Gastrocnemius medialis (tissue), 4 donors: ENCODE results near the gene TIPIN. TPM values are rescaled to one million over a fixed set of nuclear protein-coding genes. Genes with fewer than 3 reads are reported as not detected.

Experiments
- ATAC-seq, 2 donors: fragments of 150-250 bp; one replicate each; pipeline ENCODE4 v1.9.1; 2016
- DNase-seq, 2 donors: peaks; one replicate each; pipeline ENCODE4 v3.0.0-alpha.2; 2019
- H3K27ac ChIP-seq, 4 donors: fragments of 200-600 bp; sonication (generic); 1 replicate in 1 of 4; 2 replicates in 3 of 4; pipeline ENCODE4 v1.5.1; 2016 to 2018; ENCODE audit warnings: mild to moderate bottlenecking in 2 of 4, moderate library complexity in 1 of 4
- H3K27me3 ChIP-seq, 3 donors: fragments of 200-600 bp; sonication (generic) in 2 of 3; 1 replicate in 1 of 3; 2 replicates in 2 of 3; pipeline versions ENCODE4 v1.5.1 to v1.6.0; 2016 to 2019; ENCODE audit warnings: mild to moderate bottlenecking in 1 of 3, moderate library complexity in 1 of 3
- H3K36me3 ChIP-seq, 2 donors: fragments of 200-600 bp; sonication (generic) in 1 of 2; one replicate each; pipeline ENCODE4 v1.5.1; 2017 to 2018
- H3K4me1 ChIP-seq, 2 donors: fragments of 200-600 bp; sonication (generic) in 1 of 2; one replicate each; pipeline ENCODE4 v1.5.1; 2016 to 2017; ENCODE audit warnings: mild to moderate bottlenecking in 2 of 2
- H3K4me3 ChIP-seq, 4 donors: fragments of 200-600 bp; sonication (generic) in 3 of 4; 1 replicate in 1 of 4; 2 replicates in 3 of 4; pipeline ENCODE4 v1.5.1; 2016 to 2019; ENCODE audit warnings: mild to moderate bottlenecking in 2 of 4
- H3K9me3 ChIP-seq, 3 donors: fragments of 200-600 bp; sonication (generic) in 2 of 3; 1 replicate in 1 of 3; 2 replicates in 2 of 3; pipeline ENCODE4 v1.5.1; 2016 to 2019
- CTCF ChIP-seq, 5 experiments: fragments of 450-650 bp in 3 of 5; fragments of 200-600 bp in 2 of 5; sonication (generic) in 2 of 5; IDR thresholded peaks in 4 of 5; conservative IDR thresholded peaks in 1 of 5; 1 replicate in 4 of 5; 2 replicates in 1 of 5; pipeline ENCODE4 v1.5.1; 2016 to 2019; ENCODE audit warnings: antibody characterized with exemption in 5 of 5, mild to moderate bottlenecking in 3 of 5, moderate library complexity in 3 of 5
- POLR2A ChIP-seq, 2 donors: fragments of 450-650 bp; IDR thresholded peaks; one replicate each; pipeline ENCODE4 v1.6.1; 2017; ENCODE audit warnings: antibody characterized with exemption in 2 of 2, mild to moderate bottlenecking in 2 of 2, moderate library complexity in 2 of 2
- in situ Hi-C, 4 donors: fragments of 200-750 bp; cut with MboI; loops; one replicate each; pipeline versions ENCODE4 v1.15.0 to v1.8.0; 2017; ENCODE audit warnings: low sequenced_read_pairs in 4 of 4
- intact Hi-C: fragments of 100-400 bp; cut with DNase I; formaldehyde crosslinking; loops from one replicate; pipeline ENCODE4 v1.15.1; 2023; ENCODE audit warnings: low total_unique reads
- total RNA-seq, 4 donors: library from RNA; depleted of rRNA; stranded (reverse); fragments of >200 nt; gene quantifications; one replicate each; pipeline versions ENCODE4 v1.1.0 to v1.2.3, GENCODE V29; 2016

The TIPIN gene
- total RNA-seq, 4 donors from 2014 or later: 0.66 to 6.0 (median 3.6) TPM

GRCh38 chr15:66403323-66403722 lies 46.8 kb upstream of the TIPIN start:
- no peaks in the 10 kb centered on the region for H3K36me3 ChIP-seq
- ATAC-seq (no peak), DNase-seq (no peak)
- H3K4me3 ChIP-seq: no peak overlapping the region
- no peaks in the 10 kb centered on the region for H3K9me3 ChIP-seq
- in situ Hi-C loops: no loop called here
- peaks cover 28 to 58% of the 10 kb centered on the region in 2 donors for H3K4me1 ChIP-seq
- H3K27ac ChIP-seq: no peak overlapping the region
- TF ChIP-seq CTCF (IDR thresholded peaks at IDR 0.05 in 4 of 5, conservative IDR thresholded peaks at IDR 0.05 in 1 of 5) (no peak), POLR2A (IDR thresholded peaks at IDR 0.05) (no peak)
- no peaks in the 10 kb centered on the region for H3K27me3 ChIP-seq
- intact Hi-C loops: no loop called here

- TF ChIP-seq CTCF (IDR thresholded peaks at IDR 0.05 in 4 of 5, conservative IDR thresholded peaks at IDR 0.05 in 1 of 5) (no peak), POLR2A (IDR thresholded peaks at IDR 0.05) (no peak)
Observed at GRCh38 chr15:66402761-66403284, 46.3 kb upstream of the TIPIN start.

GRCh38 chr15:66401130-66402021 lies 44.9 kb upstream of the TIPIN start:
- Histone ChIP-seq H3K27me3 (no peaks in the 10 kb centered on the region), H3K4me1 (peaks cover 28 to 54% of the 10 kb centered on the region in 2 donors), H3K27ac (no peak overlapping the region), H3K36me3 (no peaks in the 10 kb centered on the region), H3K9me3 (no peaks in the 10 kb centered on the region), H3K4me3 (no peak overlapping the region)
- no peak for TF ChIP-seq CTCF (IDR thresholded peaks at IDR 0.05 in 4 of 5, conservative IDR thresholded peaks at IDR 0.05 in 1 of 5)
- no peak for DNase-seq
- in situ Hi-C loops: no loop called here
- intact Hi-C loops: no loop called here
- no peak for ATAC-seq

More at GRCh38 chr15:66402761-66403284, 46.3 kb upstream of the TIPIN start:
- Histone ChIP-seq H3K27me3 (no peaks in the 10 kb centered on the region), H3K36me3 (no peaks in the 10 kb centered on the region), H3K4me1 (peaks cover 28 to 58% of the 10 kb centered on the region in 2 donors), H3K9me3 (no peaks in the 10 kb centered on the region), H3K27ac (no peak overlapping the region), H3K4me3 (no peak overlapping the region)
- DNase-seq (no peak), ATAC-seq (no peak)
- intact Hi-C loops (no loop called here), in situ Hi-C loops (no loop called here)

GRCh38 chr15:66400351-66400774 lies 43.9 kb upstream of the TIPIN start:
- Histone ChIP-seq H3K4me3 (no peak overlapping the region), H3K9me3 (no peaks in the 10 kb centered on the region), H3K4me1 (peaks cover 18 to 44% of the 10 kb centered on the region in 2 donors), H3K36me3 (no peaks in the 10 kb centered on the region), H3K27ac (peak overlapping the region in 2 of 4 donors; percentile 31 to 35), H3K27me3 (no peaks in the 10 kb centered on the region)
- ATAC-seq (peak; percentile 63 to 70), DNase-seq (peak in 1 of 2 donors; percentile 34)
- no peak for TF ChIP-seq POLR2A (IDR thresholded peaks at IDR 0.05)
- no peak for TF ChIP-seq CTCF (IDR thresholded peaks at IDR 0.05 in 4 of 5, conservative IDR thresholded peaks at IDR 0.05 in 1 of 5)
- in situ Hi-C loops: no loop called here
- intact Hi-C loops: no loop called here
